ENCODE results near the gene PRKN. TPM values are rescaled to one million over a fixed set of nuclear protein-coding genes. Genes with fewer than 3 reads are reported as not detected.

PRKN gene
- polyA plus RNA-seq, 1 experiment: 0.71 TPM

DNA sequence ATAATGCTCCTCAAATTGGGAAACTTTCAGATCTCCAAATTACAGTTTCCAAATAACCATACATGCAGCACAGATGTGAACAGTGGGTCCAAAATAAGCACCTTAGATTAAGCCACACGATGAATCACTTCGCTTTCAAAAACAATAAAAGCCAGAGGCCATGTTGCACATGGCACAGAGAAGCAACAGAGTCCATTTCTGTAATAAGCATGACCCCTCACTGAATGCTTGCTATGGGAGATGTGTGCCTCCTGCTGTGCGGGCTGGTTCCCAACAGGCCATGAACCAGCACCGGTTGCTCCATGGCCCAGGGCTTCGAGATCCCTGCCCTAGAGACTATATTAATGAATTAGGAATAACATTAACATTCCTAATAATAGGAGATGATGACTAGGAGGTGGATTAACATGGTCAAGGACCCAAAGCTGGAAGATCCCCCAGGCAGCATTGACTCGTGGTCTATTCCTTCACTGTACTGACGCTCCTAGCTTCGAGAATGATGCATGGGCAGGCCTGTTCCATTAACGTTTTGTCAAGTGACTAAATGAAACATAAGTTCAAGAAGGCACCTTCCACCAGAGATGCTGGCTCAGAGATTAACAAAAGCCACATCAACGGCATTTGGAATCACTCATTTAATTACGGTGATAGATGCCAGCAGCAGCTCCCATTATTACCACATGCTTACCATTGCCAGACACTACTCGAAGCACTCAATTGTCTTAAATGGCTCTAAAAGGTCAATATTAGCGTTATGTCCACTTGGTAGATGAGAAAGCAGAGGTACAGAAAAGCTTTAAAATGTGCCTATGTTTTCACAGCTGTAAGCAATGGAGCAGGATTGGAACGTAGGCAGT lies 983.1 kb downstream of the PRKN start:
- no peak for DNase-seq (ENCODE audit: low read depth)
- Histone ChIP-seq H3K36me3 (ENCODE audit: control insufficient read depth, insufficient read depth, low read length) (no peaks in the 10 kb centered on the region), H3K27me3 (ENCODE audit: control insufficient read depth, insufficient read depth, low read length) (no peaks in the 10 kb centered on the region), H3K4me3 (ENCODE audit: low read depth, low read length) (no peak overlapping the region)
- POLR2A ChIA-PET: no interaction called here
- CTCF ChIA-PET: no interaction called here
- TF ChIP-seq, protein P1, sequence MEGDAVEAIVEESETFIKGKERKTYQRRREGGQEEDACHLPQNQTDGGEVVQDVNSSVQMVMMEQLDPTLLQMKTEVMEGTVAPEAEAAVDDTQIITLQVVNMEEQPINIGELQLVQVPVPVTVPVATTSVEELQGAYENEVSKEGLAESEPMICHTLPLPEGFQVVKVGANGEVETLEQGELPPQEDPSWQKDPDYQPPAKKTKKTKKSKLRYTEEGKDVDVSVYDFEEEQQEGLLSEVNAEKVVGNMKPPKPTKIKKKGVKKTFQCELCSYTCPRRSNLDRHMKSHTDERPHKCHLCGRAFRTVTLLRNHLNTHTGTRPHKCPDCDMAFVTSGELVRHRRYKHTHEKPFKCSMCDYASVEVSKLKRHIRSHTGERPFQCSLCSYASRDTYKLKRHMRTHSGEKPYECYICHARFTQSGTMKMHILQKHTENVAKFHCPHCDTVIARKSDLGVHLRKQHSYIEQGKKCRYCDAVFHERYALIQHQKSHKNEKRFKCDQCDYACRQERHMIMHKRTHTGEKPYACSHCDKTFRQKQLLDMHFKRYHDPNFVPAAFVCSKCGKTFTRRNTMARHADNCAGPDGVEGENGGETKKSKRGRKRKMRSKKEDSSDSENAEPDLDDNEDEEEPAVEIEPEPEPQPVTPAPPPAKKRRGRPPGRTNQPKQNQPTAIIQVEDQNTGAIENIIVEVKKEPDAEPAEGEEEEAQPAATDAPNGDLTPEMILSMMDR (IDR thresholded peaks at IDR 0.05; ENCODE audit: insufficient read depth, low read depth, low read length): no peak

DNA sequence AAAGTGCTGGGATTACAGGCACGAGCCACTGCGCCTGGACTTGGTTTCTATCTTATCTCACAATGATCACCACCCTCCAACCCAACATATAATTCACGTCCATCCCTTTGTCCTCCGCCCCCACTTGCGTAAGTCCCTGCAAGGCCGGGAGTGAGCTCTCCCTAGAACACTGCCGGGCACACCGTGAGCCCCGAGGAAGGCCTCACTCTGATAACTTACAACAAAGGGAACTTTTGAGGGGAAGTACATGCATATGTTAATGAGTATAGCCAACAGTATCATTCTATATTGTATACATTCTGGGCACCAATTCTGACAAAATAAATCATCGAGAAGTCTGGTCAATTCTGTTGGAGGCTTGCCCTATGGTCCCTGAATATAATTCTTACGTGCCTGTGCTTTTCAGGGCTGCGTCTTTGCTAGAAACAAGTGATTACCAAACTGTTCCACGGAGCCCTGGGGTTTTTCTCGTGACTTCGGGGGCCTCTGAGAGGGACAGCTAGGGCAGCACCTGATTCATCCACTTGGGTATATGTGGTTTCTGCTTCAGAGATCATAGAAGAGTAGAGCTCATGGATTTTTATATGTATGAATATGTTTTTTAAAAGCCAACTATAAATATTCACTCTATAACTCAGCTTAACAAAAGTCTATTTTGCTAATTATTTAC lies 983.9 kb downstream of the PRKN start:
- Histone ChIP-seq H3K36me3 (ENCODE audit: control insufficient read depth, insufficient read depth, low read length) (no peaks in the 10 kb centered on the region), H3K27me3 (ENCODE audit: control insufficient read depth, insufficient read depth, low read length) (no peaks in the 10 kb centered on the region), H3K4me3 (ENCODE audit: low read depth, low read length) (no peak overlapping the region)
- ChIA-PET POLR2A (no interaction called here), CTCF (no interaction called here)
- no peak for DNase-seq (ENCODE audit: low read depth)
- TF ChIP-seq, protein P1 (IDR thresholded peaks at IDR 0.05; ENCODE audit: insufficient read depth, low read depth, low read length): no peak

DNA sequence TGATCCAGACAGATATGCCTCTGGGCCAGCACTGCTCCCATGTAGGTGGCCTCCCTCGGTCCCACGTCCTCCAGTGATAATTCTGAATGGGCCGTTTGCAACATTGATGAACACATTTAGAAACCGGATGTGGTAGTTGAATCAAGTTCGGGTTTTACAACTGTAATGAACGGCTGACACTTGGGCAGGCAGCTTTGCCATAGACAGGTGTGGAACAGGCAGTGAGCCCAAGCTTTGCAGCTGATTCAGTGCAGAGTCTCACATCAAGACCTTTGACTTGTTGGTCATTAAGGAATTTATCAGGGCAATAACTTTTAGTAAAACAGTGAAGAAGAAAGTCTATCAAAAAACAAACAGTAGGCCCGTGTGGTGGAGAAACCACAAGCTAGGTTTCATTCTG lies 987.1 kb downstream of the PRKN start:
- CTCF ChIA-PET: no interaction called here
- H3K27me3 ChIP-seq (ENCODE audit: control insufficient read depth, insufficient read depth, low read length): no peaks in the 10 kb centered on the region

DNA sequence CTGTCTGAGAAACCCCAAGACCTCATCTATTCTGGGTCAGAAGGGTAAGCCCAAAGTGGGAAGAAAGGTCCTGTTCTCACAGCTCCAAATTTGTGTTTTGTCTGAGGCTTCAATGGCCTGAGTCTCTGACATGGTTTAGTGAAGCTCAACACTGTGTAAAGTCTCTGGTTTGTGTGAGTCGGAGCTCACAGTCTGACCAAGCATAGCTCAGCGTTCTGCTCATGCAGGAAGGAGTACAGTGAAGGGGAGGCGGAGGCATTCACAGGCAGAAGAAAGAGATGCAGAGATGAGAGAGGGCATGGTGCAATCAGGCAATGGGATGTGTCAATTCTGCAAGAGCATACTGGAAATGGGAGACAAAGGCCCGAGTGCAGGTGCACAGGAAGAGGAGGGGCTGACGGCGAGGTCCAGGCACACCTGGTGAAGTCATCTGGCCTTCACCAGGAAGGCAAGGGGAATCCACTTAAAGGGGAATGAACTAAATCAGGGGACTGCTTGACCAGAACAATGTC lies 990.7 kb downstream of the PRKN start:
- TF ChIP-seq, protein P1 (IDR thresholded peaks at IDR 0.05; ENCODE audit: insufficient read depth, low read depth, low read length): no peak
- no peaks in the 10 kb centered on the region for H3K27me3 ChIP-seq (ENCODE audit: control insufficient read depth, insufficient read depth, low read length)
- no peak for DNase-seq (ENCODE audit: low read depth)
- ChIA-PET CTCF (interaction anchor here (1.0 kb wide), 1 partner anchor 19 kb away, joined by 3 read pairs; no protein-coding TSS in a partner anchor), POLR2A (no interaction called here)
- no peak overlapping the region for H3K4me3 ChIP-seq (ENCODE audit: low read depth, low read length)
- no peaks in the 10 kb centered on the region for H3K36me3 ChIP-seq (ENCODE audit: control insufficient read depth, insufficient read depth, low read length)

More for the DNA sequence above, 987.1 kb downstream of the PRKN start:
- no peak for DNase-seq (ENCODE audit: low read depth)
- Histone ChIP-seq H3K36me3 (ENCODE audit: control insufficient read depth, insufficient read depth, low read length) (no peaks in the 10 kb centered on the region), H3K4me3 (ENCODE audit: low read depth, low read length) (no peak overlapping the region)
- TF ChIP-seq, protein P1 (IDR thresholded peaks at IDR 0.05; ENCODE audit: insufficient read depth, low read depth, low read length): no peak
- POLR2A ChIA-PET: no interaction called here

DNA sequence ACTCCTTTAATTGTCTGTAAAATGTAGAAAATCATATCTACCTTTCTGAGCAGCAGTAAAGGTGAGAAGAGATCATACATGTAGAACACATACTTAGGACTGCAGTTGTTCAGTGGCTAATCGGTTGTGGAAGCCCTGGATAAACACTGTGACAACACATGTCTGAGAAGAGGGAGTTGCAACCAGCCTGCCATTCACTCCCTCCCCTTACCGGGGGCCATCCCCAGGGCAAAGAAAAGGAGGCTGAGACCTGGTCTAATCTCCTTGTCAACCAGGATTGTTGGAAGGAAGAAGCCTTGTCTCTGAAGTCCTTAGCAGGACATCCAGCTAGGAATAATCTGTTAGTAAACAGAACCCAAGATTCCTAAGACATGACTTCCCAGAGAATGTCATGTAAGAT lies 991.2 kb downstream of the PRKN start:
- H3K36me3 ChIP-seq (ENCODE audit: control insufficient read depth, insufficient read depth, low read length): no peaks in the 10 kb centered on the region
- no peak for DNase-seq (ENCODE audit: low read depth)
- H3K27me3 ChIP-seq (ENCODE audit: control insufficient read depth, insufficient read depth, low read length): no peaks in the 10 kb centered on the region
- H3K4me3 ChIP-seq (ENCODE audit: low read depth, low read length): no peak overlapping the region
- ChIA-PET POLR2A (no interaction called here), CTCF (no interaction called here)
- TF ChIP-seq, protein P1 (IDR thresholded peaks at IDR 0.05; ENCODE audit: insufficient read depth, low read depth, low read length): no peak
